Endometrial microvascular endothelial cells (primary cell): ENCODE measurements around the gene TESMIN. TPM values are rescaled to one million over a fixed set of nuclear protein-coding genes. Genes with fewer than 3 reads are reported as not detected.

ENCODE experiments used
- in situ Hi-C: cut with HindIII; loops from 2 replicates; pipeline ENCODE4 v1.10.0; 2017; ENCODE audit warnings: low sequenced_read_pairs, low pct_unique_long_range_greater_than_20kb; ENCODE audit errors: inconsistent ontology term
- total RNA-seq: library from RNA; depleted of rRNA; stranded (reverse); fragments of >200 nt; gene quantifications from one replicate; pipeline ENCODE4 v1.2.3, GENCODE V29; 2015; ENCODE audit errors: inconsistent ontology term

Gene TESMIN
- total RNA-seq, 1 donor from 2014 or later = 0.93 TPM

GRCh38 chr11:68722143-68722542 is 29.2 kb downstream of the TESMIN start:
- in situ Hi-C loops = no loop called here

- in situ Hi-C loops = no loop called here
These were observed 30.2 kb downstream of the TESMIN start for GRCh38 chr11:68721075-68721474.

GRCh38 chr11:68715456-68716122 is 35.7 kb downstream of the TESMIN start:
- in situ Hi-C loops = no loop called here

- in situ Hi-C loops = no loop called here
These were observed 37.1 kb downstream of the TESMIN start for GRCh38 chr11:68714060-68714856.

- in situ Hi-C loops = no loop called here
These were observed 40.2 kb downstream of the TESMIN start for GRCh38 chr11:68711114-68711513.

- in situ Hi-C loops = no loop called here
These were observed 40.9 kb downstream of the TESMIN start for GRCh38 chr11:68710409-68710808.

GRCh38 chr11:68709062-68709461 is 42.3 kb downstream of the TESMIN start:
- in situ Hi-C loops = no loop called here

GRCh38 chr11:68707527-68707926 is 43.8 kb downstream of the TESMIN start:
- in situ Hi-C loops = no loop called here

- in situ Hi-C loops = no loop called here
These were observed 46.4 kb downstream of the TESMIN start for GRCh38 chr11:68704887-68705286.

GRCh38 chr11:68698993-68699392 is 52.3 kb downstream of the TESMIN start:
- in situ Hi-C loops = no loop called here

GRCh38 chr11:68695531-68695930 is 55.8 kb downstream of the TESMIN start:
- in situ Hi-C loops = no loop called here

- in situ Hi-C loops = no loop called here
These were observed 56.7 kb downstream of the TESMIN start for GRCh38 chr11:68694431-68695297.

GRCh38 chr11:68693484-68693882 is 57.8 kb downstream of the TESMIN start:
- in situ Hi-C loops = no loop called here

GRCh38 chr11:68692871-68693483 is 58.3 kb downstream of the TESMIN start:
- in situ Hi-C loops = no loop called here

- in situ Hi-C loops = no loop called here
These were observed 59.2 kb downstream of the TESMIN start for GRCh38 chr11:68692115-68692514.

GRCh38 chr11:68691402-68691784 is 59.9 kb downstream of the TESMIN start:
- in situ Hi-C loops = no loop called here

- in situ Hi-C loops = no loop called here
These were observed 60.5 kb downstream of the TESMIN start for GRCh38 chr11:68690671-68691401.

GRCh38 chr11:68689737-68690625 is 61.3 kb downstream of the TESMIN start:
- in situ Hi-C loops = no loop called here
